H9 (cell line): Measurements from ENCODE around the gene CMPK2. TPM values are rescaled to one million over a fixed set of nuclear protein-coding genes. Genes with fewer than 3 reads are reported as not detected.

Source experiments
- DNase-seq: peaks from one replicate; pipeline ENCODE4 v3.0.0-alpha.2; 2017
- H2AFZ ChIP-seq: one replicate; pipeline ENCODE4 v1.6.1; 2013; ENCODE audit warnings: mild to moderate bottlenecking, low read length, control low read depth, moderate library complexity
- H2AK5ac ChIP-seq: 2 replicates; pipeline ENCODE4 v1.6.1; 2013; ENCODE audit warnings: low read length, control low read depth, mixed read lengths; ENCODE audit not compliant: insufficient read length
- H2BK120ac ChIP-seq: one replicate; pipeline ENCODE4 v1.6.1; 2013; ENCODE audit warnings: low read depth, mild to moderate bottlenecking, low read length, control low read depth, inconsistent platforms; ENCODE audit not compliant: poor library complexity, severe bottlenecking
- H2BK12ac ChIP-seq: 2 replicates; pipeline ENCODE4 v1.6.1; 2013; ENCODE audit warnings: low read length, control low read depth, mixed read lengths, low read depth; ENCODE audit not compliant: insufficient read length
- H2BK15ac ChIP-seq: 2 replicates; pipeline ENCODE4 v1.6.1; 2013; ENCODE audit warnings: low read depth, low read length, control low read depth
- H2BK20ac ChIP-seq: one replicate; pipeline ENCODE4 v1.6.1; 2013; ENCODE audit warnings: low read depth, mild to moderate bottlenecking, low read length, control low read depth, inconsistent platforms; ENCODE audit not compliant: poor library complexity, severe bottlenecking
- H2BK5ac ChIP-seq: 2 replicates; pipeline ENCODE4 v1.6.1; 2013; ENCODE audit warnings: low read length, control low read depth, mixed read lengths; ENCODE audit not compliant: insufficient read length
- H3K14ac ChIP-seq: 2 replicates; pipeline ENCODE4 v1.6.1; 2013; ENCODE audit warnings: low read length, control low read depth; ENCODE audit not compliant: insufficient read depth
- H3K18ac ChIP-seq: 2 replicates; pipeline ENCODE4 v1.6.1; 2013; ENCODE audit warnings: low read depth, mild to moderate bottlenecking, mixed read lengths, low read length, control low read depth; ENCODE audit not compliant: insufficient read length
- H3K23ac ChIP-seq: 2 replicates; pipeline ENCODE4 v1.6.1; 2013; ENCODE audit warnings: low read length, control low read depth, mixed read lengths, low read depth; ENCODE audit not compliant: insufficient read length
- H3K23me2 ChIP-seq: 2 replicates; pipeline ENCODE4 v1.6.1; 2013; ENCODE audit warnings: low read depth, mild to moderate bottlenecking, mixed read lengths, low read length, control low read depth; ENCODE audit not compliant: insufficient read length, poor library complexity, severe bottlenecking
- H3K27ac ChIP-seq: 2 replicates; pipeline ENCODE4 v1.5.1; 2013; ENCODE audit warnings: low read length, control low read depth, mixed read lengths, low read depth; ENCODE audit not compliant: insufficient read length
- H3K27me3 ChIP-seq: 2 replicates; pipeline ENCODE4 v1.6.1; 2013; ENCODE audit warnings: low read length, control low read depth, inconsistent platforms; ENCODE audit not compliant: insufficient read depth
- H3K4ac ChIP-seq: 2 replicates; pipeline ENCODE4 v1.6.1; 2013; ENCODE audit warnings: low read depth, mild to moderate bottlenecking, control low read depth, inconsistent platforms, low read length, moderate library complexity
- H3K4me1 ChIP-seq: 2 replicates; pipeline ENCODE4 v1.6.1; 2013; ENCODE audit warnings: low read length, control low read depth, inconsistent platforms; ENCODE audit not compliant: insufficient read depth
- H3K4me2 ChIP-seq: 2 replicates; pipeline ENCODE4 v1.6.1; 2013; ENCODE audit warnings: low read length, control low read depth, mixed read lengths; ENCODE audit not compliant: insufficient read length, insufficient read depth
- H3K56ac ChIP-seq: 2 replicates; pipeline ENCODE4 v1.6.1; 2013; ENCODE audit warnings: low read depth, mild to moderate bottlenecking, mixed read lengths, low read length, control low read depth; ENCODE audit not compliant: insufficient read length
- H3K79me1 ChIP-seq: 2 replicates; pipeline ENCODE4 v1.6.1; 2013; ENCODE audit warnings: low read depth, mild to moderate bottlenecking, moderate library complexity, low read length, control low read depth, inconsistent platforms; ENCODE audit not compliant: insufficient read depth, poor library complexity, severe bottlenecking
- H3K79me2 ChIP-seq: 2 replicates; pipeline ENCODE4 v1.6.1; 2013; ENCODE audit warnings: low read length, control low read depth, inconsistent platforms; ENCODE audit not compliant: insufficient read depth
- H3K9ac ChIP-seq: 2 replicates; pipeline ENCODE4 v1.6.1; 2013; ENCODE audit warnings: low read length, control low read depth, mixed read lengths; ENCODE audit not compliant: insufficient read length; ENCODE audit errors: extremely low read depth
- H3K9me3 ChIP-seq: one replicate; pipeline ENCODE4 v1.6.1; 2013; ENCODE audit warnings: low read depth, low read length, inconsistent platforms; ENCODE audit not compliant: control insufficient read depth
- H3T11ph ChIP-seq: one replicate; pipeline ENCODE4 v1.6.1; 2013; ENCODE audit warnings: mild to moderate bottlenecking, low read length, control low read depth, inconsistent platforms
- H4K20me1 ChIP-seq: one replicate; pipeline ENCODE4 v1.6.1; 2013; ENCODE audit not compliant: control insufficient read depth, insufficient read length, insufficient read depth
- H4K5ac ChIP-seq: 2 replicates; pipeline ENCODE4 v1.6.1; 2013; ENCODE audit warnings: low read depth, mild to moderate bottlenecking, mixed read lengths, low read length, control low read depth; ENCODE audit not compliant: insufficient read length
- H4K8ac ChIP-seq: replicated peaks from 2 replicates; pipeline ENCODE4 v1.6.1; 2013; ENCODE audit warnings: low read length, control low read depth, mixed read lengths, low read depth; ENCODE audit not compliant: insufficient read length
- H4K91ac ChIP-seq: 2 replicates; pipeline ENCODE4 v1.6.1; 2013; ENCODE audit warnings: low read depth, mild to moderate bottlenecking, moderate library complexity, mixed read lengths, low read length, control low read depth; ENCODE audit not compliant: insufficient read length
- H3K27ac Mint-ChIP-seq, 3 experiments: 2 replicates in 2 of 3; 3 replicates in 1 of 3; pipeline ENCODE4 v1.8.0; 2020 to 2021; ENCODE audit warnings: mixed read lengths in 3 of 3, mild to moderate bottlenecking in 1 of 3, moderate library complexity in 1 of 3
- H3K27me3 Mint-ChIP-seq: 2 replicates; pipeline ENCODE4 v1.8.0; 2021; ENCODE audit warnings: low read depth, mild to moderate bottlenecking, moderate library complexity, mixed read lengths
- H3K36me3 Mint-ChIP-seq, 3 experiments: 2 replicates in 2 of 3; 3 replicates in 1 of 3; pipeline ENCODE4 v1.8.0; 2020 to 2021; ENCODE audit warnings: low read depth in 3 of 3, mixed read lengths in 3 of 3; ENCODE audit not compliant: insufficient read depth in 1 of 3
- H3K4me1 Mint-ChIP-seq, 2 experiments: 2 replicates each; pipeline ENCODE4 v1.8.0; 2020; ENCODE audit warnings: mixed read lengths in 2 of 2
- H3K4me3 Mint-ChIP-seq, 2 experiments: 2 replicates in 1 of 2; 3 replicates in 1 of 2; pipeline ENCODE4 v1.8.0; 2020 to 2021; ENCODE audit warnings: mild to moderate bottlenecking in 2 of 2, mixed read lengths in 2 of 2, moderate library complexity in 1 of 2
- H3K9me3 Mint-ChIP-seq, 2 experiments: 2 replicates in 1 of 2; 3 replicates in 1 of 2; pipeline ENCODE4 v1.8.0; 2020; ENCODE audit warnings: mild to moderate bottlenecking in 2 of 2, mixed read lengths in 2 of 2, moderate library complexity in 1 of 2
- WGBS: extraction: QIAGEN DNeasy Blood & Tissue Kit; methylation state at CpG from one replicate; pipeline ENCODE4 v1.1.7; 2013; ENCODE audit warnings: missing lambda C conversion rate, low lambda C conversion rate, mixed read lengths; ENCODE audit not compliant: insufficient read length; ENCODE audit errors: extremely low coverage; 5-methylcytosine and 5-hydroxymethylcytosine counted together
- total RNA-seq: library from RNA; stranded (reverse); gene quantifications from 2 replicates; pipeline ENCODE4 v1.2.1, GENCODE V29; 2021
- TF ChIP-seq, protein P1 (sequence below): fragments of 200-600 bp; sonication (generic); conservative IDR thresholded peaks from 3 replicates; pipeline ENCODE4 v1.8.0; 2021; ENCODE audit warnings: antibody characterized with exemption, mild to moderate bottlenecking

CMPK2 gene
- total RNA-seq, 1 experiment from 2014 or later: 0.90 TPM

DNA sequence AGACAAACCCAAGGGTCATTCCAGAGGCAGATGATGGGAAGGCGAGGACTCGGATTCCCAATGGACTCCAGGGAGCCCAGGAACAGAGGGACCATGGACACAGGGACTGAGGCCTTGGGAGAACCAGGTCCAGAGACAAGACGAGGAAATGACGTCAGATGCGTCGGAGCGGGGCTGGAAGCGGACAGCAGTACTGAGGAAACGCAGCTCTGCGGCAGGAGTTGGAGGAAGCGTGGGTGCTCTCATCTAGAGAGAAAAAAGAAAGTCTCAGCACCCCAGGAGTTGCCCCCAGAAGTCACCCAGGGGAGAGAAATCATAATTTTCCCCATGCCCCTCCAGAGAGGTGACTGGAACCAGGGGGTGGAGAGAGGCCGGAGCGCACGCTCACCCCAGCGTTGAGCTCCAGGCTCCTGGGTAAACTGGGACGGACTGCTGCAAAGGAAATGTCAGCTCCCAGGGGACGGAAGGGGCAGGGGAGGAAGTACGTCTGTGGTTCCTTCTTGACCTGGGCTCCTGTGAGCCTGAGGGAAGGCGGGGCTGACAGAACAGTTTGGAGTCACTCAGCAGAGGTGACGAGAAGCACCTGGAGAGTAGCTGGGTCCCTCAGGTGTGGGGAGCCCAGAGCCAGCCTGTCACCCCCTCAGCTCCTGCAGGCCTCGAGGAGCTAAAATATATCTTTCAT, 44.7 kb downstream of the CMPK2 start:
- H3K4me1 ChIP-seq: no peaks in the 10 kb centered on the region
- no peaks in the 10 kb centered on the region for H3K9me3 Mint-ChIP-seq
- no peak overlapping the region for H3K9ac ChIP-seq
- TF ChIP-seq, protein P1, sequence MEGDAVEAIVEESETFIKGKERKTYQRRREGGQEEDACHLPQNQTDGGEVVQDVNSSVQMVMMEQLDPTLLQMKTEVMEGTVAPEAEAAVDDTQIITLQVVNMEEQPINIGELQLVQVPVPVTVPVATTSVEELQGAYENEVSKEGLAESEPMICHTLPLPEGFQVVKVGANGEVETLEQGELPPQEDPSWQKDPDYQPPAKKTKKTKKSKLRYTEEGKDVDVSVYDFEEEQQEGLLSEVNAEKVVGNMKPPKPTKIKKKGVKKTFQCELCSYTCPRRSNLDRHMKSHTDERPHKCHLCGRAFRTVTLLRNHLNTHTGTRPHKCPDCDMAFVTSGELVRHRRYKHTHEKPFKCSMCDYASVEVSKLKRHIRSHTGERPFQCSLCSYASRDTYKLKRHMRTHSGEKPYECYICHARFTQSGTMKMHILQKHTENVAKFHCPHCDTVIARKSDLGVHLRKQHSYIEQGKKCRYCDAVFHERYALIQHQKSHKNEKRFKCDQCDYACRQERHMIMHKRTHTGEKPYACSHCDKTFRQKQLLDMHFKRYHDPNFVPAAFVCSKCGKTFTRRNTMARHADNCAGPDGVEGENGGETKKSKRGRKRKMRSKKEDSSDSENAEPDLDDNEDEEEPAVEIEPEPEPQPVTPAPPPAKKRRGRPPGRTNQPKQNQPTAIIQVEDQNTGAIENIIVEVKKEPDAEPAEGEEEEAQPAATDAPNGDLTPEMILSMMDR: no peak
- no CpG with 5 or more reads among the region's 21 CpGs for WGBS
- H3K79me2 ChIP-seq: no peaks in the 10 kb centered on the region
- H3K23ac ChIP-seq: no peak overlapping the region
- H3K36me3 Mint-ChIP-seq: no peaks in the 10 kb centered on the region
- H4K91ac ChIP-seq: no peak overlapping the region
- no peak overlapping the region for H3T11ph ChIP-seq
- no peak overlapping the region for H3K4me3 Mint-ChIP-seq
- DNase-seq: no peak
- H3K18ac ChIP-seq: no peak overlapping the region
- no peaks in the 10 kb centered on the region for H3K9me3 ChIP-seq
- no peak overlapping the region for H3K27ac ChIP-seq
- H4K20me1 ChIP-seq: no peaks in the 10 kb centered on the region
- H3K14ac ChIP-seq: no peak overlapping the region
- no peak overlapping the region for H2AK5ac ChIP-seq
- no peak overlapping the region for H2BK15ac ChIP-seq
- no peaks in the 10 kb centered on the region for H3K27me3 ChIP-seq
- H3K4ac ChIP-seq: no peak overlapping the region
- no peak overlapping the region for H2BK12ac ChIP-seq
- H3K56ac ChIP-seq: no peak overlapping the region
- no peak overlapping the region for H3K4me2 ChIP-seq
- H3K23me2 ChIP-seq: no peaks in the 10 kb centered on the region
- no peak overlapping the region for H4K8ac ChIP-seq
- no peak overlapping the region for H2BK20ac ChIP-seq
- no peaks in the 10 kb centered on the region for H3K79me1 ChIP-seq
- H2AFZ ChIP-seq: no peak overlapping the region
- H4K5ac ChIP-seq: no peak overlapping the region
- no peak overlapping the region for H2BK120ac ChIP-seq
- H3K27ac Mint-ChIP-seq: no peak overlapping the region
- no peak overlapping the region for H2BK5ac ChIP-seq
- H3K27me3 Mint-ChIP-seq: peaks cover 21% of the 10 kb centered on the region
- H3K4me1 Mint-ChIP-seq: peaks cover 13 to 15% of the 10 kb centered on the region in 2 experiments
